ENCODE measurements around the gene SH3BP1. TPM values are rescaled to one million over a fixed set of nuclear protein-coding genes. Genes with fewer than 3 reads are reported as not detected.
A peak's percentile ranks its signal among the peaks of the same experiment; 100 is the strongest.

SH3BP1 gene
- total and polyA plus RNA-seq, 2 of the 8 experiments (the other 6 are each of a cell fraction or from before 2014, with no cell fraction given), result 23.9 to 40.3 TPM

DNA sequence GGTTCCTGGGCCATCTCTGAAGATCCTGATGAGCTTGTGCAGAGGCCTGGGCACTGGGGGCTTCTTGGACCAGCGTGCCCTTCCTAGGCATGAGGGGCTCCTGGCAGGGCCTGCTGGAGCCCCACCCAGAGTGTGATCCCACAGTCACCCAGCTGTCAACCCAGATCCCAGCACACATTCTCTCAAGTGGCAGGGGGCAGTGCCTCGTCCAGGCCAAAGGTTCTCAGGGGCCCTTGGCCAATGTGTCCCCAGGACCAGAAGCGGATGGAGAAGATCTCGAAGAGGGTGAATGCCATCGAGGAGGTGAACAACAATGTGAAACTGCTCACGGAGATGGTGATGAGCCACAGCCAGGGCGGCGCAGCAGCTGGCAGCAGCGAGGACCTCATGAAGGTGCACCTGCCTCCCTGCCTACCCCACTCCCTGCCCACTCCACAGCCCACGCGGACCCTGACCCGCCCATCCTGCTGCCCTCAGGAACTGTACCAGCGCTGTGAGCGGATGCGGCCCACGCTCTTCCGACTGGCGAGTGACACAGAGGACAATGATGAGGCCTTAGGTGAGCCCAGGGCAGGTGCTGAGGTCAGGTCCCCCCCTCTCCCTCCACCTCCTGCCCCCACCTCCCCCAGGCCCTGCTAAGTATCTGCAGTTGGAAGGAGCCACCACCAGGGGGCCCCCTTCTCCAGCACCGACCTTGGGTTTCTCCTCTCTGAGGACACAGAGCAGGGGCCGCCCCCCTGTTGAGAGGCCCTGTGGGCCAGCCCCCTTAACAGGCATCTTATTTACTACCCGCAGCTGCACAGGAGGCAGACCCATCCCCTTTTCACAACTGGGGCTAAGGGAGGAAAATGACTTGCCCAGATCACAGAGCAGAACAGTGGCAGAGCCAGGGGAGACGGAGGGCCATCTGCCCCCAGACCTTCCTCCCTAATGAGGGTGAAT is 16.1 kb upstream of the SH3BP1 start (continued):
- TF ChIP-seq SIN3A (conservative IDR thresholded peaks at IDR 0.05 in 1 of 2, IDR thresholded peaks at IDR 0.05 in 1 of 2; ENCODE audit: low read depth in 1 of 2, low read length in 2 of 2) (0 out of 4 replicates have a peak, but pooled peaks of 1 of the 2 experiments have one; percentile 33), SP4 (IDR thresholded peaks at IDR 0.05; ENCODE audit: low read length) (no peak), SIRT6 (IDR thresholded peaks at IDR 0.05; ENCODE audit: low read length) (no peak), SAP30 (IDR thresholded peaks at IDR 0.05; ENCODE audit: insufficient read depth, insufficient replicate concordance, low read length) (no peak), FOSL1 (IDR thresholded peaks at IDR 0.05; ENCODE audit: insufficient read depth, low read depth, low read length) (no peak), RXRA (IDR thresholded peaks at IDR 0.05; ENCODE audit: insufficient read depth, low read depth, low read length) (no peak), SRF (IDR thresholded peaks at IDR 0.05; ENCODE audit: low read depth, low read length) (no peak), MAFK (IDR thresholded peaks at IDR 0.05; ENCODE audit: low read depth, low read length) (no peak)
- TF ChIP-seq, protein P1, sequence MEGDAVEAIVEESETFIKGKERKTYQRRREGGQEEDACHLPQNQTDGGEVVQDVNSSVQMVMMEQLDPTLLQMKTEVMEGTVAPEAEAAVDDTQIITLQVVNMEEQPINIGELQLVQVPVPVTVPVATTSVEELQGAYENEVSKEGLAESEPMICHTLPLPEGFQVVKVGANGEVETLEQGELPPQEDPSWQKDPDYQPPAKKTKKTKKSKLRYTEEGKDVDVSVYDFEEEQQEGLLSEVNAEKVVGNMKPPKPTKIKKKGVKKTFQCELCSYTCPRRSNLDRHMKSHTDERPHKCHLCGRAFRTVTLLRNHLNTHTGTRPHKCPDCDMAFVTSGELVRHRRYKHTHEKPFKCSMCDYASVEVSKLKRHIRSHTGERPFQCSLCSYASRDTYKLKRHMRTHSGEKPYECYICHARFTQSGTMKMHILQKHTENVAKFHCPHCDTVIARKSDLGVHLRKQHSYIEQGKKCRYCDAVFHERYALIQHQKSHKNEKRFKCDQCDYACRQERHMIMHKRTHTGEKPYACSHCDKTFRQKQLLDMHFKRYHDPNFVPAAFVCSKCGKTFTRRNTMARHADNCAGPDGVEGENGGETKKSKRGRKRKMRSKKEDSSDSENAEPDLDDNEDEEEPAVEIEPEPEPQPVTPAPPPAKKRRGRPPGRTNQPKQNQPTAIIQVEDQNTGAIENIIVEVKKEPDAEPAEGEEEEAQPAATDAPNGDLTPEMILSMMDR (IDR thresholded peaks at IDR 0.05; ENCODE audit: control extremely low read depth in 1 of 3, insufficient read depth in 1 of 3, low read depth in 1 of 3, low read length in 3 of 3), result peak; percentile 50 to 72 (median 69)

All from H1 (cell line).